DND-41 (cell line): ENCODE data around the gene ITGA11.

Source experiments
- ATAC-seq: fragments of 200-7000 bp; cut with Tn5 transposase; 3 replicates; pipeline ENCODE4 v1.9.1; 2021; ENCODE audit warnings: low read depth; ENCODE audit not compliant: insufficient read depth
- DNase-seq: peaks from one replicate; pipeline ENCODE4 v3.0.0-alpha.2; 2020
- H2AFZ ChIP-seq: 2 replicates; pipeline ENCODE4 v1.6.0; 2012; ENCODE audit warnings: low read depth, low read length
- H3K27ac ChIP-seq: 2 replicates; pipeline ENCODE4 v1.5.1; 2012; ENCODE audit warnings: low read length, inconsistent platforms
- H3K27me3 ChIP-seq: fragments of 200-600 bp; sonication (generic); 2 replicates; pipeline ENCODE4 v1.6.0; 2012; ENCODE audit warnings: low read length, mild to moderate bottlenecking, inconsistent platforms; ENCODE audit not compliant: insufficient read depth, poor library complexity
- H3K36me3 ChIP-seq: 2 replicates; pipeline ENCODE4 v1.5.1; 2012; ENCODE audit warnings: low read length, inconsistent platforms; ENCODE audit not compliant: insufficient read depth
- H3K4me1 ChIP-seq: 2 replicates; pipeline ENCODE4 v1.5.1; 2012; ENCODE audit warnings: mild to moderate bottlenecking, low read length; ENCODE audit not compliant: insufficient read depth
- H3K4me2 ChIP-seq: 2 replicates; pipeline ENCODE4 v1.6.0; 2012; ENCODE audit warnings: mild to moderate bottlenecking, moderate library complexity, low read length, inconsistent platforms; ENCODE audit not compliant: insufficient read depth
- H3K4me3 ChIP-seq, 2 experiments: fragments of 200-600 bp in 1 of 2; shearing (Covaris generic) in 1 of 2; 2 replicates each; pipeline ENCODE4 v1.5.1; 2012 to 2016; ENCODE audit warnings: inconsistent platforms in 2 of 2, low read length in 2 of 2, mild to moderate bottlenecking in 2 of 2, low read depth in 1 of 2, moderate library complexity in 1 of 2
- H3K79me2 ChIP-seq: 2 replicates; pipeline ENCODE4 v1.6.0; 2012; ENCODE audit warnings: low read length, inconsistent platforms; ENCODE audit not compliant: insufficient read depth
- H3K9ac ChIP-seq: 2 replicates; pipeline ENCODE4 v1.6.0; 2012; ENCODE audit warnings: low read depth, mild to moderate bottlenecking, inconsistent platforms, low read length, moderate library complexity
- H3K9me3 ChIP-seq: 2 replicates; pipeline ENCODE4 v1.5.1; 2012; ENCODE audit warnings: low read length, moderate library complexity, mild to moderate bottlenecking, inconsistent platforms; ENCODE audit not compliant: insufficient read depth, severe bottlenecking
- H4K20me1 ChIP-seq: 2 replicates; pipeline ENCODE4 v1.6.0; 2012; ENCODE audit warnings: low read length; ENCODE audit not compliant: insufficient read depth
- EZH2 ChIP-seq: IDR thresholded peaks from 3 replicates; pipeline ENCODE4 v1.6.1; 2012; ENCODE audit warnings: borderline replicate concordance, low read depth, mild to moderate bottlenecking, moderate library complexity, low read length, inconsistent platforms; ENCODE audit not compliant: severe bottlenecking
- TF ChIP-seq, protein P1 (sequence below): IDR thresholded peaks from 2 replicates; pipeline ENCODE4 v1.5.1; 2012; ENCODE audit warnings: borderline replicate concordance, low read length, moderate library complexity, mild to moderate bottlenecking; ENCODE audit not compliant: poor library complexity, severe bottlenecking; ENCODE audit errors: extremely low read depth

ITGA11 gene

DNA sequence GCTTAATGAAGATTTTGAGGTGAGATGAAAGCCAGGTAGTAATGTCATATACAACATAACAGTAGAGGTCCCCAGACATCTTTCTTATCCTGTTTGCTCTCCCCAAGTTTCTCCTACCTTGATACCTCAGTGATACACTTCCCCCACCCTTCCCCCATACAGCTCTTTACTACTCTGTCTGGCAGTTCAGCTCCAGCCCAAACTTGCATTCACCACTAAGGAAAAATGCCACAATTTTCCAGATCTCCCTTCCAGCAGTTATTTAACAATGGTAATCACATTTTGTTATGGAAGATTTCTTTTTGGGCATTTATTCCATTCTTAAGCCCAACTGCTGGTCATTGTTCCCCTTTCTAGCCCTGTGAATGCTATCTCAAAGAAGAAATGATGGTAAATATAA, 34.9 kb upstream of the ITGA11 start:
- DNase-seq (no peak), ATAC-seq (no peak)
- H3K36me3 ChIP-seq = no peaks in the 10 kb centered on the region
- H3K9me3 ChIP-seq = no peaks in the 10 kb centered on the region
- peaks cover 15% of the 10 kb centered on the region for H3K27me3 ChIP-seq
- no peak overlapping the region for H3K9ac ChIP-seq
- H3K27ac ChIP-seq = no peak overlapping the region
- H4K20me1 ChIP-seq = no peaks in the 10 kb centered on the region
- no peak overlapping the region for H3K4me2 ChIP-seq
- no peaks in the 10 kb centered on the region for H3K4me1 ChIP-seq
- TF ChIP-seq EZH2 = no peak
- TF ChIP-seq, protein P1, sequence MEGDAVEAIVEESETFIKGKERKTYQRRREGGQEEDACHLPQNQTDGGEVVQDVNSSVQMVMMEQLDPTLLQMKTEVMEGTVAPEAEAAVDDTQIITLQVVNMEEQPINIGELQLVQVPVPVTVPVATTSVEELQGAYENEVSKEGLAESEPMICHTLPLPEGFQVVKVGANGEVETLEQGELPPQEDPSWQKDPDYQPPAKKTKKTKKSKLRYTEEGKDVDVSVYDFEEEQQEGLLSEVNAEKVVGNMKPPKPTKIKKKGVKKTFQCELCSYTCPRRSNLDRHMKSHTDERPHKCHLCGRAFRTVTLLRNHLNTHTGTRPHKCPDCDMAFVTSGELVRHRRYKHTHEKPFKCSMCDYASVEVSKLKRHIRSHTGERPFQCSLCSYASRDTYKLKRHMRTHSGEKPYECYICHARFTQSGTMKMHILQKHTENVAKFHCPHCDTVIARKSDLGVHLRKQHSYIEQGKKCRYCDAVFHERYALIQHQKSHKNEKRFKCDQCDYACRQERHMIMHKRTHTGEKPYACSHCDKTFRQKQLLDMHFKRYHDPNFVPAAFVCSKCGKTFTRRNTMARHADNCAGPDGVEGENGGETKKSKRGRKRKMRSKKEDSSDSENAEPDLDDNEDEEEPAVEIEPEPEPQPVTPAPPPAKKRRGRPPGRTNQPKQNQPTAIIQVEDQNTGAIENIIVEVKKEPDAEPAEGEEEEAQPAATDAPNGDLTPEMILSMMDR = no peak
- H3K79me2 ChIP-seq = no peaks in the 10 kb centered on the region
- no peak overlapping the region for H3K4me3 ChIP-seq
- no peak overlapping the region for H2AFZ ChIP-seq

GRCh38 chr15:68465861-68466560, 34.0 kb upstream of the ITGA11 start:
- Histone ChIP-seq H3K27me3 (peaks cover 12% of the 10 kb centered on the region), H3K9ac (no peak overlapping the region), H3K27ac (no peak overlapping the region), H3K4me3 (no peak overlapping the region), H3K4me2 (no peak overlapping the region), H4K20me1 (no peaks in the 10 kb centered on the region), H3K36me3 (no peaks in the 10 kb centered on the region), H3K4me1 (no peaks in the 10 kb centered on the region), H2AFZ (no peak overlapping the region), H3K9me3 (no peaks in the 10 kb centered on the region), H3K79me2 (no peaks in the 10 kb centered on the region)
- no peak for ATAC-seq
- DNase-seq = no peak
- no peak for TF ChIP-seq EZH2
- TF ChIP-seq, protein P1 = no peak

GRCh38 chr15:68464448-68465090, 32.6 kb upstream of the ITGA11 start:
- no peak for TF ChIP-seq EZH2
- TF ChIP-seq, protein P1 = no peak
- Histone ChIP-seq H3K4me2 (no peak overlapping the region), H2AFZ (no peak overlapping the region), H4K20me1 (no peaks in the 10 kb centered on the region), H3K4me1 (no peaks in the 10 kb centered on the region), H3K9me3 (no peaks in the 10 kb centered on the region), H3K36me3 (no peaks in the 10 kb centered on the region), H3K27me3 (no peaks in the 10 kb centered on the region), H3K4me3 (no peak overlapping the region), H3K9ac (no peak overlapping the region), H3K79me2 (no peaks in the 10 kb centered on the region), H3K27ac (no peak overlapping the region)
- DNase-seq = no peak
- ATAC-seq = no peak
